Head of caudate nucleus (tissue), 42 donors: ENCODE data around the gene FXYD1.
"Not testable (repeated sequence)": the region's sequence is repeated elsewhere in the genome, so short reads cannot be mapped to it uniquely, and the experiment has no call there.

ENCODE experiments used
- DNase-seq, 42 donors: peaks; one replicate each; pipeline versions ENCODE4 v3.0.0 to v3.0.0-alpha.2; 2020 to 2021; ENCODE audit warnings: mixed read lengths in 7 of 42
- intact Hi-C: fragments of 100-400 bp; cut with DNase I; formaldehyde crosslinking; loops from one replicate; pipeline ENCODE4 v1.15.0; 2022

Gene FXYD1

GRCh38 chr19:35120492-35120891 lies 18.1 kb upstream of the FXYD1 start:
- no peak for DNase-seq
- intact Hi-C loops: no loop called here

- intact Hi-C loops: no loop called here
These were observed 17.7 kb upstream of the FXYD1 start for GRCh38 chr19:35120898-35121297.

DNA sequence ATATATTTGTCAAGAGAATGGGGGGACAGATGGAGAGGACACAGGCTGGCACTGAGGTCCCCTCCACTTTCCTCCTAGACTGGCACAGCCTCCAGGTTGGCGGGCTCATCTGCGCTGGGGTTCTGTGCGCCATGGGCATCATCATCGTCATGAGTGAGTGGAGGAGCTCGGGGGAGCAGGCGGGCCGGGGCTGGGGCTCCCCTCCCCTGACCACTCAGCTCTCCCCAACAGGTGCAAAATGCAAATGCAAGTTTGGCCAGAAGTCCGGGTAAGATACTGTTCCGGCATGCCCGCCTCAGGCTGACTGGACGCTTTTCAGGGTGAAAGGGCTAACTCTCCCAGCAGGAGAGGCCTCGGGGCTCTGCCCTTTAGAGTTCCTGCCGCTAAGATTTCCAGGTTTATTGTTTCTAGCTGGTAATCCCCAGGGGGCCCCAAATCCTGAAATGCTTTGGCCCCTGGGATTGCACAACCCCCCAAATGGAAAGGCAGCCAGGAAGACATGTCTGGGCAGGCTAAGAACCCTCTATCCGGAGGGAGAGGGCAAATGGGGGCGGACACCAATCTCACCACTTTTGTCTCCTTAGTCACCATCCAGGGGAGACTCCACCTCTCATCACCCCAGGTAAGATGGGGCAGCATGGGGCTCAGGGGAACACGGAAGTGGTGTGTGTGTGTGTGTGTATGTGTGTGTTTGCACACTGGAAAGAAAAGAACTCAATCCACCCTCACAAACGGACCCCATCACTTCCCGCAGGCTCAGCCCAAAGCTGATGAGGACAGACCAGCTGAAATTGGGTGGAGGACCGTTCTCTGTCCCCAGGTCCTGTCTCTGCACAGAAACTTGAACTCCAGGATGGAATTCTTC lies 15.7 kb upstream of the FXYD1 start:
- no peak for DNase-seq
- intact Hi-C loops: no loop called here

More at GRCh38 chr19:35120898-35121297, 17.7 kb upstream of the FXYD1 start:
- no peak for DNase-seq

DNA sequence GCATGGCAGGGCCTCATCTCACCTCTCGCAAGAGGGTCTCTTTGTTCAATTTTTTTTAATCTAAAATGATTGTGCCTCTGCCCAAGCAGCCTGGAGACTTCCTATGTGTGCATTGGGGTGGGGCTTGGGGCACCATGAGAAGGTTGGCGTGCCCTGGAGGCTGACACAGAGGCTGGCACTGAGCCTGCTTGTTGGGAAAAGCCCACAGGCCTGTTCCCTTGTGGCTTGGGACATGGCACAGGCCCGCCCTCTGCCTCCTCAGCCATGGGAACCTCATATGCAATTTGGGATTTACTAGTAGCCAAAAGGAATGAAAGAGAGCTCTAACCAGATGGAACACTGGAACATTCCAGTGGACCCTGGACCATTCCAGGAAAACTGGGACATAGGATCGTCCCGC lies 15.1 kb upstream of the FXYD1 start:
- intact Hi-C loops: no loop called here
- peak in 19 of 42 donors; percentile 31 to 85 (median 62) for DNase-seq

- DNase-seq: peak; percentile 89 to 99 (median 96)
- intact Hi-C loops: no loop called here
These were observed 14.2 kb upstream of the FXYD1 start for GRCh38 chr19:35124098-35125060.

- peak in 1 of 42 donors; percentile 21 for DNase-seq
- intact Hi-C loops: no loop called here
These were observed 13.3 kb upstream of the FXYD1 start for GRCh38 chr19:35125270-35125717.

- DNase-seq: no peak
- intact Hi-C loops: no loop called here
These were observed 12.6 kb upstream of the FXYD1 start for GRCh38 chr19:35125749-35126623.

- intact Hi-C loops: no loop called here
- DNase-seq: peak in 40 of 42 donors; percentile 38 to 94 (median 74)
These were observed 12.0 kb upstream of the FXYD1 start for GRCh38 chr19:35126624-35126959.

DNA sequence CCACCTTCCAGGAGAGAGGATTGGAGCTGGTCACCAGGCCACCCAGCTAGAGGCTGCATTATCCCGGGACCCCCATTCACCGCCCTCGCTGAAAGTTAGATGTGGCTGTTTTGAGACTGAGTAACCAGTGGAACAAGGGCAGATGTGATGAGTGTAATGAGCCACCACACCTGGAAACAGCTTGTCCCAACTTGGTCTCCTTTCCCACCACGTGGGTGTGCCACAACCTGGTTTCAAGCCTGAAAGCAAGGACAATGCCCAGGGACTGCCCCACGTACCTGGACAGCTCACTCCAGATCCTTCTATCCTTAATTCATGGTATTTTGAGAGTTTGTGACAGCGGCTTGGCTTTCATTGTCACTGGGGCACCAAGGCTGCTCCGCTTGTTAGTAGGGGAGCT lies 10.8 kb upstream of the FXYD1 start:
- intact Hi-C loops: no loop called here
- DNase-seq: no peak

DNA sequence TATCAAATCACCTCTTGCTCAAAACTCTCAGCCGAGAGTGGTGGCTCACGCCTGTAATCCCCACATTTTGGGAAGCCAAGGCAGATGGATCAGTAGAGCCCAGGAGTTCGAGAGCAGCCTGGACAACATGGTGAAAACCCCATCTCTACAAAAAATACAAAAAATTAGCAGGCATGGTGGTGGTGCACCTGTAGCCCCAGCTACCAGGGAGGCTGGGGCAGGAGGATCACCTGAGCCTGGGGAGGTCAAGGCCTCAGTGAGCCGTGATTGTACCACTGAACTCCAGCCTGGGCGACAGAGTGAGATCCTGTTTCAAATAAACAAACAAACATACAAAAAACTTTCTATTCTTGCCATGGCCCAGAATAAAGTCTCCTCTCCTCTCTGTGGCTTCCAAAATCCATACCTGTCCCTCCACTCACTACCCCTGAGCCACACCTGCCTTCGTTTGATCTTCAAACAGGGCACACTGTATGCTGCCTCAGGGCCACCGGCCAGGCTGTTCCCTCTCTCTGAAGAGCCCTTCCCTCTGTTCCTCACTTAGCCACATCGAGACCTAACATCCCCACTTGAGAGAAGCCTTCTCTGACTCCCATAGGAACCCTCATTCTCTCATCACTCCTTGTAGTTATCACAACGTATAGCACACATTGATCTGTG lies 10.1 kb upstream of the FXYD1 start:
- intact Hi-C loops: no loop called here
- DNase-seq: no peak

- DNase-seq, intact Hi-C loops: not testable (repeated sequence)
These were observed 8.8 kb upstream of the FXYD1 start for GRCh38 chr19:35129724-35130274.

DNA sequence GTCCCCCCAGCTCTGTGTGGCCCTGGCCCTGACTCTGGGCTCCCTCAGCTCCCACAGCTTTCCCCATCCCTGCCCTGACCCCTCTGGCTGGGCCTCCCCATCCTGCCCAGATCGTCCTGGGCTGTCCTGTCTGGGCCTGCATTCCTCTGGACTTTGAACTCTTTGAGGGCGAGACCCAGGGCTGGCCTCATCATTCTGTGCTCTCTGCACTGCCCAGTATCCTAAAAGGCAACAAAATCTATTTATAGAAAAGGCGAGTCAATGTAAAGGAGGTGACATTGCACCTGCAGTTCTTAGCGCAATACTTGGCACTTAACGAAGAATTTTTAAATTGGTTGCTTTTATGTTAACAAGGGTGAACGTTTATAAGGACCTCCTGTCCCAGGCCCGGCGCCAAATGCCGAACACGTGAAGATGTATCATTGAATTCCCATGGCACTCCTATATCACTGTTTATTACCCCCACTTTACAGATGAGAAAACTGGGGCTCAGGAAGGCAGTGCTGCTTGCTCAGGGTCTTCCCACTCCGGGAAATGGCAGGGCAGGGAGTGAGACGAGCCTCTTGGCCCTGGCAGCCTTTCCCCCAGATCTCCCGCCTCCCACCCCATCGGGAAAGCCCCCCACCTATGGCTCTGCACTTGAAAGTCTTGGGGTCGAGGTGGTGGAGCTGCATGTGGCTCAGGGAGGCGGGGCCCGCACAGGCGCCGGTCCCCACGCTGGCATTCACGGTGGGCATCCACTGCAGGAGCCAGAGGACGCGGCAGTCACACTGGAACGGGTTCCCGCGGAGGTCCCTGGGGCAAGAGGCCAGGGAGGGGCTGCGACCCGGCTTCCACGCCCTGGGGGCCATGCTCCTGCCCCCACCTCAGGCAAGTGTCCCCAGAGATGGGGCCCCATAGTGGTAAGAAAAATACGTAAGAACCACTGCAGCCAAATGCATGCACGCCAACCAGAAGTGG lies 7.6 kb upstream of the FXYD1 start:
- DNase-seq: no peak

DNA sequence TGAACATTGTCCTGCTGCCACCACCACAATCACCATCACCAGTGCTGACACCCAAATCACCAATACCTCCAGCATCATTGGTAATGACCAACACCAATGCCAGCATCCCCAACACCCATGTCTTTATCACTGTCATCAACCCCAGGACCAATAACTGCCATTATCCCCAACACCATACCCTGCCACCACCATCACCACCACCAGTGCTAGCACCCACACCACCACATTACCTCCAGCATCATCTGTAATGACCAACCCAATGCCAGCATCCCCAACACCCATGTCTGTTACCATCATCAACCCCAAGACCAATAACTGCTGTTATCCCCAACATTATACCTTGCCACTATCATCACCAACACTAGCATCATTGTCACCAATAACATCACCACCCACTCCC lies 6.4 kb upstream of the FXYD1 start:
- intact Hi-C loops: no loop called here
- no peak for DNase-seq

More for the DNA sequence above, 7.6 kb upstream of the FXYD1 start:
- intact Hi-C loops: no loop called here

GRCh38 chr19:35133826-35134225 lies 4.8 kb upstream of the FXYD1 start:
- intact Hi-C loops: no loop called here
- DNase-seq: peak in 6 of 42 donors; percentile 24 to 51 (median 41)

GRCh38 chr19:35134601-35135242 lies 3.9 kb upstream of the FXYD1 start, which contains the start of gene LGI4:
LGI4 (minus strand) TSS chr19:35135059; CDS start chr19:35134680, 379 bp downstream.
- intact Hi-C loops: loop anchor here (5.0 kb wide), 1 partner anchor 67 kb away; no protein-coding TSS in a partner anchor
- DNase-seq: peak in 3 of 42 donors; percentile 23 to 43 (median 25)

DNA sequence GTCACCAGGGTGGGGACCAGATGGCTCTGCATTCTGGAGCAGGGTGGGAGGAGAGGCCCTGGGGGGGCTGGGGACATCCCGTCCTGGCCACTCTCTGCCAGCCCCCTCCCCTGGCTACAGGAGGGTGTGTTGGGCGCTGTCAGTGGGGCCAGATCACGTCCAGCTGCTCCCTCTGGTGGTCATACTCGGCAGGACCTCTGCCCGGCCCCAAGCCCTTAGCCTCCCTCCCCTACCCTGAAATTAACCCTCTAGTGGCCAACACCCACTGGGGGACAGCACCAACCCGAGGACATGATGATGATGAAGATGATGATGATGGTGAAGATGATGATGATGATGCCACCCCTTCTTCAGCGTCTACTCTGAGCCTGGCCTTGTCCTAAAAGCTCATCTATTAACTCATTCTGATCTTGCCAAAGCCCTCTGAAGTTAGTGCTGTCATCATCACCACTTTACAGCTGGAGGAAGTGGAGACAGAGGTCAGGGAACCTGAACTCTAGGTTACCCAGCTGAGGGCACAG lies 3.2 kb upstream of the FXYD1 start:
- peak in 41 of 42 donors; percentile 70 to 94 (median 85) for DNase-seq
- intact Hi-C loops: loop anchor here (5.0 kb wide), 1 partner anchor 68 kb away; no protein-coding TSS in a partner anchor
